GM23248 (cell line): ENCODE measurements around the gene TMEM183A. TPM values are rescaled to one million over a fixed set of nuclear protein-coding genes. Genes with fewer than 3 reads are reported as not detected.

Experiments
- DNase-seq: peaks from one replicate; pipeline ENCODE4 v3.0.0-alpha.2; 2015
- H2AFZ ChIP-seq: fragments of 200-600 bp; sonication (generic); 2 replicates; pipeline ENCODE4 v1.6.1; 2016; ENCODE audit warnings: antibody characterized with exemption
- H3F3A ChIP-seq: fragments of 200-600 bp; sonication (generic); 2 replicates; pipeline ENCODE4 v1.6.1; 2016; ENCODE audit warnings: mild to moderate bottlenecking, antibody characterized with exemption, mixed run types; ENCODE audit not compliant: insufficient read depth
- H3K27ac ChIP-seq: fragments of 200-600 bp; sonication (generic); 2 replicates; pipeline ENCODE4 v1.5.1; 2016; ENCODE audit warnings: mild to moderate bottlenecking
- H3K27me3 ChIP-seq: fragments of 200-600 bp; sonication (generic); replicated peaks from 2 replicates; pipeline ENCODE4 v1.6.1; 2016; ENCODE audit warnings: mild to moderate bottlenecking; ENCODE audit not compliant: insufficient read depth
- H3K36me3 ChIP-seq: fragments of 200-600 bp; sonication (generic); 2 replicates; pipeline ENCODE4 v1.6.1; 2016; ENCODE audit warnings: low read depth, mild to moderate bottlenecking
- H3K4me1 ChIP-seq: fragments of 200-600 bp; sonication (generic); 2 replicates; pipeline ENCODE4 v1.6.1; 2016; ENCODE audit warnings: mild to moderate bottlenecking; ENCODE audit not compliant: insufficient read depth
- H3K4me2 ChIP-seq: fragments of 200-600 bp; sonication (generic); one replicate; pipeline ENCODE4 v1.6.1; 2016; ENCODE audit warnings: mild to moderate bottlenecking; ENCODE audit not compliant: unreplicated experiment
- H3K4me3 ChIP-seq: fragments of 200-600 bp; sonication (generic); 2 replicates; pipeline ENCODE4 v1.5.1; 2016; ENCODE audit warnings: mild to moderate bottlenecking
- H3K79me2 ChIP-seq: fragments of 200-600 bp; sonication (generic); 2 replicates; pipeline ENCODE4 v1.6.1; 2016; ENCODE audit warnings: mild to moderate bottlenecking; ENCODE audit not compliant: insufficient read depth
- H3K9ac ChIP-seq: fragments of 200-600 bp; sonication (generic); 2 replicates; pipeline ENCODE4 v1.6.1; 2016; ENCODE audit warnings: mild to moderate bottlenecking
- H3K9me2 ChIP-seq: fragments of 200-600 bp; sonication (generic); 2 replicates; pipeline ENCODE4 v1.6.1; 2016; ENCODE audit warnings: mixed run types, mild to moderate bottlenecking, moderate library complexity; ENCODE audit not compliant: insufficient read depth
- H3K9me3 ChIP-seq: fragments of 200-600 bp; sonication (generic); one replicate; pipeline ENCODE4 v1.6.1; 2017; ENCODE audit warnings: low read depth
- H4K20me1 ChIP-seq: fragments of 200-600 bp; sonication (generic); 2 replicates; pipeline ENCODE4 v1.6.0; 2016; ENCODE audit not compliant: insufficient read depth
- EZH2 ChIP-seq: fragments of 200-600 bp; sonication (generic); IDR thresholded peaks from 2 replicates; pipeline ENCODE4 v1.6.1; 2018; ENCODE audit warnings: antibody characterized with exemption, mild to moderate bottlenecking; ENCODE audit not compliant: insufficient read depth, poor library complexity, severe bottlenecking
- EZH2phosphoT487 ChIP-seq: fragments of 200-600 bp; sonication (generic); IDR thresholded peaks from 2 replicates; pipeline ENCODE4 v1.6.1; 2018; ENCODE audit warnings: antibody characterized with exemption, moderate library complexity, mild to moderate bottlenecking, low read depth; ENCODE audit not compliant: insufficient read depth
- WGBS, 2 experiments: methylation state at CpG; one replicate each; pipeline ENCODE4 v1.1.6; 2015 to 2017; ENCODE audit warnings: low lambda C conversion rate in 2 of 2, low coverage in 1 of 2; ENCODE audit errors: missing lambda C conversion rate in 2 of 2; 5-methylcytosine and 5-hydroxymethylcytosine counted together
- in situ Hi-C: fragments of 300-500 bp; cut with MboI; formaldehyde crosslinking; loops from 2 replicates; pipeline ENCODE4 v1.15.0; 2020
- polyA plus RNA-seq: library from polyadenylated mRNA; unstranded; fragments of >200 nt; fragmentation: Nextera tagmentation; extraction: Ambion mirVana; gene quantifications from 2 replicates; pipeline ENCODE4 v1.2.1, GENCODE V29; 2016
- total RNA-seq: library from RNA; depleted of rRNA; stranded (reverse); fragments of >200 nt; shearing (Covaris generic); gene quantifications from 2 replicates; pipeline ENCODE4 v1.2.3, GENCODE V29; 2014

The TMEM183A gene
- total and polyA plus RNA-seq, 2 experiments from 2014 or later, result 57.3 to 92.7 TPM

GRCh38 chr1:203034422-203035110 is 27.4 kb downstream of the TMEM183A start:
- TF ChIP-seq EZH2, result no peak
- TF ChIP-seq EZH2phosphoT487, result no peak
- no peak overlapping the region for H2AFZ ChIP-seq
- H3K4me3 ChIP-seq, result no peak overlapping the region
- no peak overlapping the region for H3K27ac ChIP-seq
- no peaks in the 10 kb centered on the region for H3K9me3 ChIP-seq
- no peak overlapping the region for H3K9ac ChIP-seq
- H3K36me3 ChIP-seq, result no peaks in the 10 kb centered on the region
- H3F3A ChIP-seq, result peaks cover 10% of the 10 kb centered on the region; the same call in 1 of the 2 replicates
- no peaks in the 10 kb centered on the region for H4K20me1 ChIP-seq
- peaks cover 33% of the 10 kb centered on the region; the same call in 1 of the 2 replicates for H3K79me2 ChIP-seq
- H3K4me2 ChIP-seq, result no peak overlapping the region
- peaks cover 22% of the 10 kb centered on the region for H3K4me1 ChIP-seq
- in situ Hi-C loops, result loop anchor here (10.0 kb wide), 1 partner anchor 190 kb away; the partner anchor contains the start of gene CHIT1
- H3K9me2 ChIP-seq, result no peaks in the 10 kb centered on the region
- WGBS, 2 experiments, result 75% methylated on average over 9 to 10 of the region's 10 CpGs
- no peaks in the 10 kb centered on the region for H3K27me3 ChIP-seq
- no peak for DNase-seq

GRCh38 chr1:203035111-203036000 is 28.2 kb downstream of the TMEM183A start:
- in situ Hi-C loops, result loop anchor here (10.0 kb wide), 1 partner anchor 189 kb away; the partner anchor contains the start of gene CHIT1
- peaks cover 33% of the 10 kb centered on the region; the same call in 1 of the 2 replicates for H3K79me2 ChIP-seq
- DNase-seq, result no peak

GRCh38 chr1:203036135-203036534 is 29.0 kb downstream of the TMEM183A start:
- 74 to 75% methylated on average over 4 of the region's 4 CpGs for WGBS, 2 experiments
- Histone ChIP-seq H3K4me1 (peaks cover 26% of the 10 kb centered on the region), H3K79me2 (peaks cover 33% of the 10 kb centered on the region; the same call in 1 of the 2 replicates), H3F3A (peaks cover 15% of the 10 kb centered on the region; the same call in 1 of the 2 replicates), H3K27me3 (no peaks in the 10 kb centered on the region), H3K36me3 (no peaks in the 10 kb centered on the region), H4K20me1 (no peaks in the 10 kb centered on the region), H3K4me3 (no peak overlapping the region), H3K9ac (no peak overlapping the region), H3K27ac (no peak overlapping the region), H2AFZ (no peak overlapping the region), H3K4me2 (no peak overlapping the region), H3K9me3 (no peaks in the 10 kb centered on the region), H3K9me2 (no peaks in the 10 kb centered on the region)
- no peak for DNase-seq
- in situ Hi-C loops, result loop anchor here (10.0 kb wide), 1 partner anchor 189 kb away; the partner anchor contains the start of gene CHIT1
- TF ChIP-seq EZH2, result no peak
- no peak for TF ChIP-seq EZH2phosphoT487

More at GRCh38 chr1:203035111-203036000, 28.2 kb downstream of the TMEM183A start:
- H3K27ac ChIP-seq, result no peak overlapping the region
- no peaks in the 10 kb centered on the region for H4K20me1 ChIP-seq
- H3F3A ChIP-seq, result peaks cover 10% of the 10 kb centered on the region; the same call in 1 of the 2 replicates
- H3K27me3 ChIP-seq, result no peaks in the 10 kb centered on the region
- no peaks in the 10 kb centered on the region for H3K36me3 ChIP-seq
- H3K4me2 ChIP-seq, result no peak overlapping the region
- no peak overlapping the region for H3K9ac ChIP-seq
- TF ChIP-seq EZH2phosphoT487 (no peak), EZH2 (no peak)
- H3K4me1 ChIP-seq, result peaks cover 22% of the 10 kb centered on the region
- no peaks in the 10 kb centered on the region for H3K9me2 ChIP-seq
- no peak overlapping the region for H3K4me3 ChIP-seq
- H2AFZ ChIP-seq, result no peak overlapping the region
- H3K9me3 ChIP-seq, result no peaks in the 10 kb centered on the region
- 91 to 93% methylated on average over 15 of the region's 15 CpGs for WGBS, 2 experiments

GRCh38 chr1:203036537-203036936 is 29.4 kb downstream of the TMEM183A start:
- H3K27me3 ChIP-seq, result no peaks in the 10 kb centered on the region
- in situ Hi-C loops, result loop anchor here (10.0 kb wide), 1 partner anchor 188 kb away; the partner anchor contains the start of gene CHIT1
- H3K9ac ChIP-seq, result no peak overlapping the region

More at GRCh38 chr1:203036537-203036936, 29.4 kb downstream of the TMEM183A start:
- no peak for TF ChIP-seq EZH2
- no peak for TF ChIP-seq EZH2phosphoT487
- Histone ChIP-seq H3K36me3 (no peaks in the 10 kb centered on the region), H3K9me2 (no peaks in the 10 kb centered on the region), H3F3A (peaks cover 16% of the 10 kb centered on the region; the same call in 1 of the 2 replicates), H3K27ac (no peak overlapping the region), H3K79me2 (peaks cover 29% of the 10 kb centered on the region; the same call in 1 of the 2 replicates), H3K4me3 (no peak overlapping the region), H3K9me3 (no peaks in the 10 kb centered on the region), H3K4me2 (no peak overlapping the region), H2AFZ (no peak overlapping the region), H3K4me1 (peaks cover 30% of the 10 kb centered on the region), H4K20me1 (no peaks in the 10 kb centered on the region)
- DNase-seq, result no peak
- WGBS, 2 experiments, result 60 to 81% methylated on average over 1 to 2 of the region's 2 CpGs
